Measurements from ENCODE around the gene MARCHF4.
A peak's percentile ranks its signal among the peaks of the same experiment; 100 is the strongest.

Gene MARCHF4

DNA sequence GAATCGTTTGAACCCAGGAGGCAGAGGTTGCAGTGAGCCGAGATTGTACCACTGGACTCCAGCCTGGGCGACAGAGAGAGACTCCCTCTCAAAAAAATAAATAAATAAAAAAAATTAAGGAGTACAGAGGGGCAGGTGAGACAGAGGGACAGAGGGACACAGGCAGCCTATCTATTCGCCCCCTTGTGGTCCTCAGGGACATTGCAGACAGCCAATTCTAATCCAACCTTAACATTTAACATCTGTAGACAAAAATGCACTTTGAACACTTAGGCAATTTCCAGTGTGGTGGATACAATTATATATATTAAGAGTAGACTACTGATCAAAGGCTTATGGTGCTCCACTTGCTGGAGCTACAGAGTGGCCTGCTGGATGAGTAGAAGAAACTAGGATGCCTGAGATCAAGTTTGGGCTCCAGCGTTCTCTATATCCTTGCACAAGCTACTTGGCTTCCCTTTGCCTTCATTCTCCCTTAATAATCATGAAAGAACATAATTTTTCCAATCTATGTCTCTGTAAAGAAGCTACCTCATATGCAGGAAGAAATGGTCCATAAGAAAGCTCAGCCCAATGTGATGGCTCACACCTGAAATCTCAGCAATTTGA is 31.8 kb upstream of the MARCHF4 start:
- TF ChIP-seq, protein P1, sequence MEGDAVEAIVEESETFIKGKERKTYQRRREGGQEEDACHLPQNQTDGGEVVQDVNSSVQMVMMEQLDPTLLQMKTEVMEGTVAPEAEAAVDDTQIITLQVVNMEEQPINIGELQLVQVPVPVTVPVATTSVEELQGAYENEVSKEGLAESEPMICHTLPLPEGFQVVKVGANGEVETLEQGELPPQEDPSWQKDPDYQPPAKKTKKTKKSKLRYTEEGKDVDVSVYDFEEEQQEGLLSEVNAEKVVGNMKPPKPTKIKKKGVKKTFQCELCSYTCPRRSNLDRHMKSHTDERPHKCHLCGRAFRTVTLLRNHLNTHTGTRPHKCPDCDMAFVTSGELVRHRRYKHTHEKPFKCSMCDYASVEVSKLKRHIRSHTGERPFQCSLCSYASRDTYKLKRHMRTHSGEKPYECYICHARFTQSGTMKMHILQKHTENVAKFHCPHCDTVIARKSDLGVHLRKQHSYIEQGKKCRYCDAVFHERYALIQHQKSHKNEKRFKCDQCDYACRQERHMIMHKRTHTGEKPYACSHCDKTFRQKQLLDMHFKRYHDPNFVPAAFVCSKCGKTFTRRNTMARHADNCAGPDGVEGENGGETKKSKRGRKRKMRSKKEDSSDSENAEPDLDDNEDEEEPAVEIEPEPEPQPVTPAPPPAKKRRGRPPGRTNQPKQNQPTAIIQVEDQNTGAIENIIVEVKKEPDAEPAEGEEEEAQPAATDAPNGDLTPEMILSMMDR (IDR thresholded peaks at IDR 0.05; ENCODE audit: low read depth, low read length) = peak; percentile 92
- peak; percentile 54 to 64 for DNase-seq (ENCODE audit: low read depth in 2 of 2)
- H3K4me3 ChIP-seq (replicated peaks in 1 of 2; ENCODE audit: low read depth in 2 of 2, low read length in 2 of 2) = no peak overlapping the region

DNA sequence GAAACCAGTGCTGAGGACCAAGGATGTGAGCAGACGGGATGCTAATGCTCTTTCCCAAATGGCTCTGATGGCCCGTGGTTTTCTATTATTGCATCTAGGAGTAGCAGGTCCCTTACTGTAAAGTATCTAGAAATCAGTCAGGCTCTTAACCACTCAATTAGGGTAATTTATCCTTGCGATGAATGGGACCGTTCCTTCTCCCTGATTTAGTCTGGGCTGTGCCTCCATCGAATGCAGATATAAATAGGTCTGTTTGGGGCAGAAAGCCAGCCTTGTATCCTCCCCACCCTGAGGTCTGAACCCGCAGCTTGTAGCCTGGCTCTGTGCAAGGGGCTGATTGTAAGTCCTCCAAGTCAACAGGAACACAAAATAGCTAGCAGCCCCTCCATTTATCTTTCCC is 30.5 kb upstream of the MARCHF4 start:
- H3K4me3 ChIP-seq (replicated peaks in 1 of 2; ENCODE audit: low read depth in 2 of 2, low read length in 2 of 2) = no peak overlapping the region
- TF ChIP-seq, protein P1 (IDR thresholded peaks at IDR 0.05; ENCODE audit: low read depth, low read length) = no peak

DNA sequence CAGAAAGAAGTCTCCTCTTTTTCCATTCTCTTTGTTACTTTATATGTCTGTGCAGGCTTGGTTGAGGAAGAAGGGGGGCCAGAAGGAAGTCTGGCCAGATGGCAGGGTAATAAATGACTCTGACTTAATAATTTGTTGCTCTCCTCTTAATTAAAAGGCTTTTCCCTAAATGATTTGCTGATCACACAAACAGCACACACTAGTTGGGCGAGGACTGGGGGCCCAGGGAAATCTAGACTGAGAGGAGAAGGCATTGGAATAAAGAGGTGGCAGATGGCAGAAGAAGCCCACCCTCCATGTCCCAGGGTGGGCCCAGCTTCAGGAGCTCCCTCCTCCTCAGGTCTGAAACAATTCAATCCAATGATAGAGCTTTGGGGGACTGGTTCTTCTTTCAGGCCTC is 27.3 kb upstream of the MARCHF4 start:
- DNase-seq (ENCODE audit: low read depth in 2 of 2) = no peak
- no peak overlapping the region for H3K4me3 ChIP-seq (replicated peaks in 1 of 2; ENCODE audit: low read depth in 2 of 2, low read length in 2 of 2)
- TF ChIP-seq, protein P1 (IDR thresholded peaks at IDR 0.05; ENCODE audit: low read depth, low read length) = no peak

More for the DNA sequence above, 30.5 kb upstream of the MARCHF4 start:
- no peak for DNase-seq (ENCODE audit: low read depth in 2 of 2)

DNA sequence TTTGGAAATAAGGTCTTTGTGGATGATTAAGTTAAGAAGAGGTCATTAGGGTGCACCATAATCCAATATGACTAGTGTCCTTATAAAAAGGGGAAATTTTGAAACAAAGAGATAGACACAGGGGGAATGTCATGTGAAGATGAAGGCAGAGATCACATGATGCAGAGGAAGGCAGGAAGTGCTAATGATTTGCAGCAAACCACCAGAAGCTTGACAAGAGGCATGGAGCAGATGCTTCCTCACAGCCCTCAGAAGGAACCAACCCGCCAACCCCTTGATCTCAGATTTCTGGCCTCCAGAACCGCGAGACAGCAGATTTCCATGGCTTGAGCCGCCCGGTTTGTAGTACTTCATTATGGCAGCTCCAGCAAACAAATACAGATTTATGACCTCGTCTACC is 22.6 kb upstream of the MARCHF4 start:
- TF ChIP-seq, protein P1 (IDR thresholded peaks at IDR 0.05; ENCODE audit: low read depth, low read length) = no peak
- DNase-seq (ENCODE audit: low read depth in 2 of 2) = no peak
- no peak overlapping the region for H3K4me3 ChIP-seq (replicated peaks in 1 of 2; ENCODE audit: low read depth in 2 of 2, low read length in 2 of 2)

DNA sequence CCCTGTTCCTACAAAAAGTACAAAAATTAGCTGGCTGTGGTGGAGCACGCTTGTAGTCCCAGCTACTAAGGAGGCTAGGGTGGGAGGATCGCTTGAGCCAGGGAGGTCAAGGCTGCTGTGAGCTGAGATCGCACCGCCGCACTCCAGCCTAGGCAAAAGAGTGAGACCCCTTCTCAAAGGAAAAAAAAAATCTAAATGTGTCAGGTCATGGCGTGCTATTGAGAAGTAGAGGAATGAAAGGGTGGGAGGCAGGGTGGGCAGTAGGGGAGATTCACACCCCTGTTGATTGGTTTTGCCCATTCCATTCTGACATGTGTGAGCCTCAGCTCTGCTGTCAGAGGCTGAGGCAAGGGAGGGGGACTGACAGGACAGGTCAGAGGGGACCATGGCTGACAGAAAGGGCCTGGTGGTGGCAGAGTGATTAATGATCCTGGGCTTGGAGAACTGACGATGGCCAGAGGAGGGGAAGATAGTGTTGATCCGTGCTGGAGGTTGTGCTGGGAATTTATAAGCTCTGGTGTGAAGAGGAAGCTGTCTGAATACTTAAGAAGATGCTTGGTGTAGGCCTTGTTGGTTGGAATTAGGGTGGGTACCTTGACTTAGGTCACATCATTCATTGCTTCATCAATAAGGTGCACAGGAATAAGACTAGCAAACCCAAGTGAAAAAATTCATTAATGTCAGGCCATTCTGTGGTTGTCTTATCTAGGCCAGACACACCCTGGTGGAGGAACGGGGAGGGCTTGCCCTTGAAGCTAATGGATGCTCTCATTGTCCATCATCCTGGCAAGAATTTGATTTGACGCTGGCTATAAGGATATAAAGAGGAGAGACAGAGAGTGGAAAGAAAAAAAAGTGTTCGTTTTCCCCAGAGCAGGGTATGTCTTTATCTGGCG is 20.9 kb upstream of the MARCHF4 start:
- peak in 1 of 2 donors; percentile 11 for DNase-seq (ENCODE audit: low read depth in 2 of 2)
- TF ChIP-seq, protein P1 (IDR thresholded peaks at IDR 0.05; ENCODE audit: low read depth, low read length) = peak; percentile 1
- no peak overlapping the region for H3K4me3 ChIP-seq (replicated peaks in 1 of 2; ENCODE audit: low read depth in 2 of 2, low read length in 2 of 2)

DNA sequence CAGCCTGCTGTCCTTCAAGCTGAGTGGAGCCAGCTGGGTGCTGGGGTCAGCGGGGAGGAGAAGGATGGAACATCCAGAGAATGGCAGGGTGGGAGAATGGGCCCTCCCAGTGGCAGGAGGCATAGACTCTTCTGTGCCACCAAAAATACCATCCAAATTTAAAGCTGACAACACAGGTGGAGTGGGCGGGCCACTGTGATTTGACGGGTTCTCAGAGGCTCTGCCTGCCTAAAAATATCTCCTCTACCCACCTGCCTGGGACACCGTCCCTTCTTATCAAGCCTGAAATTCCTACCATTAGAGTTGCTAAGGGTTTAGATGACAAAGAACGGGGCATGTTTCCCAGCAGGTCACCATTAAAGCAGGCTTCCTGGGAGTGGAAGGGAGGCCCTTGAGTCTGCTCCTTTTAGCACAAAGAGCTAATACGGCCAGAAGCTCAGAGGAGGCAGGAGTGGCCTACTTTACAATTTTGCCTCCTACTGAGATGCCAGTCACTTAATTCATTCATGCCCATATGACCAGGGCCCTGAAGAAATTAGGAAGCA is 19.8 kb upstream of the MARCHF4 start:
- TF ChIP-seq, protein P1 (IDR thresholded peaks at IDR 0.05; ENCODE audit: low read depth, low read length) = no peak
- no peak for DNase-seq (ENCODE audit: low read depth in 2 of 2)
- no peak overlapping the region for H3K4me3 ChIP-seq (replicated peaks in 1 of 2; ENCODE audit: low read depth in 2 of 2, low read length in 2 of 2)
